ENCODE data around the gene SSNA1. TPM values are rescaled to one million over a fixed set of nuclear protein-coding genes. Genes with fewer than 3 reads are reported as not detected.

SSNA1 gene
- total RNA-seq, 1 donor from 2014 or later, result 47.0 TPM

DNA sequence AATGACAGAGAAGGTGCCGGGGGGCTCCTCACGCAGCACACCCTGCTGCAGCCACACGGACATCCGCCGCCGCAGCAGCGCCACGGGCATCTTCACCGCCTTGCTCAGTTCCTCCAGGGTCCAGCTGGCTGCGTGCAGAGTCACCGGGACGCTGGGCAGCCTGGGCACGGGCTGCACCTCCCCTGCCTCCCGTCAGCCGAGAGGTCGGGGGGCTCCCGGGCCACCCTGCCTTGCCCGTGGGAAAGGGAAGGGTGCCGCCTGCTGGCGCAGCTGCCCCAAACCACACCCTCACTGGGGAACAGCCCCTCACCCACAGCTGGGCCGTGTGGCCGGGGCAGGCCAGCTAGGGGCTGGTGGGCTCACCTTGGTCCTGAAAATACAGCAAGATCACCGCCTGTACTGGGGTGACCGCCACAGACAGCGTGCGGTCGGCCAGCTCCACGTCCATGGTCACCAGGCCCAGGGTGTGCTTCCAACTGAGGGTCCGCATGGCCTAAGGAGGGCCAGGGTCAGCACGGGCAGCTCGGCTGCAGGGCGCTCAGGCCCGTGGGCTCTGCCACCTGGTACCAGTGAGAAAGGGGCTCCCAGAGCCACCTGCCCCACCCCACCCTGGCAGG is 13.0 kb upstream of the SSNA1 start:
- Histone ChIP-seq H3K36me3 (ENCODE audit: control insufficient read depth in 3 of 3, insufficient read depth in 3 of 3, low read length in 3 of 3) (peaks cover 18 to 20% (median 19%) of the 10 kb centered on the region in 3 donors), H3K4me1 (ENCODE audit: control insufficient read depth in 3 of 3, insufficient read depth in 3 of 3, low read length in 3 of 3) (no peaks in the 10 kb centered on the region), H3K27ac (ENCODE audit: low read depth, low read length) (no peak overlapping the region), H3K27me3 (ENCODE audit: control insufficient read depth in 3 of 3, insufficient read depth in 3 of 3, low read length in 3 of 3) (peaks cover 21 to 39% (median 30%) of the 10 kb centered on the region in 3 donors), H3K9ac (ENCODE audit: low read depth in 1 of 3, low read length in 3 of 3) (no peak overlapping the region), H3K4me3 (ENCODE audit: low read length in 3 of 3) (no peak overlapping the region), H3K9me3 (ENCODE audit: control insufficient read depth in 3 of 3, low read length in 3 of 3) (no peaks in the 10 kb centered on the region)

DNA sequence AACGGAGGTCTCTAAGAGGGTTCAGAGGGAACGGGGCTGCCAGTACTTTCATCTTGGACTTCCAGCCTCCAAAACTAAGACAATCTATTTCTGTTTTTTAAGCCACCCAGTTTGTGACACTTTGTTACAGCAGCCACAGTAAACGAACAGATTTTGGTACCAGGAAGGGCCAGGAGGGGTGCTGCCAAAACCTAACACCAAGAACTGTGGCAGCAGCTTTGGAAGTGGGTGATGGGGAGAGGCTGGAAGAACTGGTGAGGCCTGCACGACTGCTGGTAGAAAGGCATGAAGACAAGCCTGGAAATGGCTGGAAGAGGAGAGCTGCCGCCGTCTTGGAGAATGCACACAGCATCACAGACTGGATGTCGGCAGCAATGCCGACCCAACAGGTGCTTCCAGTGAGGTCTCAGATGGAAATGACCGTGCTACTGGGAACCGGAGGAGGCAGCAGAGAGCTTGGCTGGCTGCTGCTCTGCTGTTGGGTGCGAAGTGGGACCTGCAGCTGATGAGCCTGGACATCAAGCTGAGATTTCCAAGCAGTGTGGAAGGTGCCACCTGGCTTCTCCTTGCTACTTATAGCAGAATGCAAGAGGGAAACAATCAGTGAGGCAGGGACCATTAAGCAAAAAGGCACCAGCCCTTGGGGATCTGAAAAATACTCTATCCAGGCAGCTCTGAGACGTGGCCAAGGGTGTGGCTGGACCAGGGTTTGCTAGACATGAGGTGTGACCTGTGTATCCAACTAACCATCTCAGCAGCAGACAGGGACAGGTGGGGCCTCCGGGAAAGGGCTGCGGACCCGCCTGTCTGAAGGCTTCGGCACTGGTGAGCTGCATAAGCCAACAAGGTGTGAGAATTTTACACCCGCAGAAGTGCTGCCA is 11.9 kb upstream of the SSNA1 start:
- Histone ChIP-seq H3K9ac (ENCODE audit: low read depth in 1 of 3, low read length in 3 of 3) (no peak overlapping the region), H3K27ac (ENCODE audit: low read depth, low read length) (no peak overlapping the region), H3K36me3 (ENCODE audit: control insufficient read depth in 3 of 3, insufficient read depth in 3 of 3, low read length in 3 of 3) (peaks cover 29 to 30% (median 30%) of the 10 kb centered on the region in 3 donors), H3K4me3 (ENCODE audit: low read length in 3 of 3) (no peak overlapping the region), H3K9me3 (ENCODE audit: control insufficient read depth in 3 of 3, low read length in 3 of 3) (no peaks in the 10 kb centered on the region), H3K4me1 (ENCODE audit: control insufficient read depth in 3 of 3, insufficient read depth in 3 of 3, low read length in 3 of 3) (no peaks in the 10 kb centered on the region), H3K27me3 (ENCODE audit: control insufficient read depth in 3 of 3, insufficient read depth in 3 of 3, low read length in 3 of 3) (peaks cover 11 to 28% (median 19%) of the 10 kb centered on the region in 3 donors)

DNA sequence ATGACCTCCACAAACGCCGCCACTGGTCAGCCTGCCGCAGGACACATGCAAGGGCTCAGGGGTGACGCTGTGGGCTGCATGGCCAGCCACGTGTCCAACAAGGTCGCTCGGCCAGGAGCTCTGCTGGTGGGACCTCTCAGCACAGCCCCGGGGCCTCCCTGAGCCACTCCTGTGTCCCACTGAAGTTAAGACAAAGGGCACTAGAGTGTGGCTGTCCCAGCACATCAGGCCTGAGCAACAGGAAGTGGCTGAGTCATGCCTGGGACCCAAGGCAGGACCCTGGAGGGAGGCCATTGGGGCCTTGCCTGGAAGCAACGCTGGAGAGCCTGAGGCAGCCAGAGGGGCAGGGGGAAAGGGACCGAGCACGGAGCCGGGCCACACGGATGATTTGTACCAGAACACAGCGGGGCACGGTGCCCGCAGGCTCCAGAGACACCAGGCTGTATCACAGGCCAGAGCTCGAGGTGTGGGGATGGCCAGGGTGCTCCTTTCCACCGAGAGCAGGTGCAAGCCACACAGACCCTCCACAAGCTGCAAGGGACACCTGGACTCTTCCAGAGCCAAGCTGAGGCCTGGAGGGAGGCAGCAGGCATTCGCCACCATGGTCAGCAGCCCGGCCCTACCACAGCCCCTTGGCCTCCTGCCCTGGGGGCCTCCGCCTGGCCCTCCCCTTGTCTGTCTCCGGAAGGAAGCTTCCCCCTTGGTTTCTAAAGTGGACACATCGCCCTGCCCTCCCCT is 10.1 kb upstream of the SSNA1 start:
- Histone ChIP-seq H3K9ac (ENCODE audit: low read depth in 1 of 3, low read length in 3 of 3) (no peak overlapping the region), H3K9me3 (ENCODE audit: control insufficient read depth in 3 of 3, low read length in 3 of 3) (no peaks in the 10 kb centered on the region), H3K36me3 (ENCODE audit: control insufficient read depth in 3 of 3, insufficient read depth in 3 of 3, low read length in 3 of 3) (peaks cover 42 to 46% (median 45%) of the 10 kb centered on the region in 3 donors), H3K27me3 (ENCODE audit: control insufficient read depth in 3 of 3, insufficient read depth in 3 of 3, low read length in 3 of 3) (peaks cover 0 to 10% (median 4%) of the 10 kb centered on the region in 3 donors), H3K27ac (ENCODE audit: low read depth, low read length) (no peak overlapping the region), H3K4me1 (ENCODE audit: control insufficient read depth in 3 of 3, insufficient read depth in 3 of 3, low read length in 3 of 3) (no peaks in the 10 kb centered on the region), H3K4me3 (ENCODE audit: low read length in 3 of 3) (no peak overlapping the region)

DNA sequence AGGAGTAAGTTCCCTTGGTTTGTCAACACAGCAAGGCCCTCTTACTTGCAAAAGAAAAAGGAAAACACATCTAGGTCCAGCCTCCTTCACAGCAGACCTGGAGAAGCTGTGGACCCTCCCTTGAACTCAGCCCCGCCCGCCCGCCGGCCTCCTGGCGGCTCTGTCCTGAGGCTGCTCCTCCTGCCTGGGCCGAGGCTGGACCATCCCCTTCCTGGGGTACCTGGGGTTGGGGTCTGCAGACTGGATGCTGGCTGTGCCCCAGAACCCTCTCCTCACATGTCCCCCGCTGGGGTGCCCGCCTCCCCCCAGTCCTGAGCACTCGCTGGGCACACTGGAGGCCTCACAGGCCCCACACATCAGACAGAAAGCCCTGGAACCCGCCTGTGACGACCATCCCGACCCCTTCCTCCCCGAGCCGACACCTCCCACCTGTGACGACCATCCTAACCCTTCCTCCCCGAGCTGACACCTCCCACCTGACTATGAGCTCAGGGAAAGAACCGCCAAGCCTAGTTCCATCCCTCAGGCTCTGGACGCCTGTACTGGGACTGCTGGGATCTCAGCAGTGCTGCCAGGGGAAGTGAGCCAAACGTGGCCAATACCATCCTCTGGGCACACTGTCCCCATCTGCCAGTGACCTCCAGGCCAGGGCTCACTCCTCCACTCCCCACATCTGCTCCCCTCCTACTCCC is 9.4 kb upstream of the SSNA1 start:
- no peaks in the 10 kb centered on the region for H3K9me3 ChIP-seq (ENCODE audit: control insufficient read depth in 3 of 3, low read length in 3 of 3)
- no peak overlapping the region for H3K4me3 ChIP-seq (ENCODE audit: low read length in 3 of 3)
- H3K9ac ChIP-seq (ENCODE audit: low read depth in 1 of 3, low read length in 3 of 3), result no peak overlapping the region
- H3K4me1 ChIP-seq (ENCODE audit: control insufficient read depth in 3 of 3, insufficient read depth in 3 of 3, low read length in 3 of 3), result no peaks in the 10 kb centered on the region
- H3K27ac ChIP-seq (ENCODE audit: low read depth, low read length), result no peak overlapping the region
- H3K27me3 ChIP-seq (ENCODE audit: control insufficient read depth in 3 of 3, insufficient read depth in 3 of 3, low read length in 3 of 3), result peaks cover 0 to 3% (median 0%) of the 10 kb centered on the region in 3 donors
- peaks cover 50 to 53% (median 52%) of the 10 kb centered on the region in 3 donors for H3K36me3 ChIP-seq (ENCODE audit: control insufficient read depth in 3 of 3, insufficient read depth in 3 of 3, low read length in 3 of 3)

DNA sequence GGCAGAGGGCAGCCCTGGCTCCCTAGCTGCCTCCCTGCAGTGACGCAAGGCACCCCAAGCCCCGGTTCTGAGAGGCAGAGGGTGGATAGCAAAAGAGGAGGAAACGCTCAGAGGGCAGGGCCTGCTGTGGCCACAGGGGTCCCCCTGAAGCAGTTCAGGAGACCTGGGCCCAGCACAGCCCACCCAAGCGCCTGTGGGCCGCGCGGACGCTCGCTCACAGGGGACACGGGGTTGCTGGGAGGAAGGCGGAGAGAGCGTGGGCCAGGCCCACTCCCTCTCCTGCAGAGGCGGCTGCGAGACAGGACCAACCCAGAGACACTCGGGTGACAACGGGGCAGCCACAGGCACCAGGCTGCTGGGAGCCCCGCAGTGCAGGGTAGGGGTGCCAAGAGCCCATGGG is 8.7 kb upstream of the SSNA1 start:
- Histone ChIP-seq H3K9me3 (ENCODE audit: control insufficient read depth in 3 of 3, low read length in 3 of 3) (no peaks in the 10 kb centered on the region), H3K27me3 (ENCODE audit: control insufficient read depth in 3 of 3, insufficient read depth in 3 of 3, low read length in 3 of 3) (no peaks in the 10 kb centered on the region), H3K4me3 (ENCODE audit: low read length in 3 of 3) (no peak overlapping the region), H3K4me1 (ENCODE audit: control insufficient read depth in 3 of 3, insufficient read depth in 3 of 3, low read length in 3 of 3) (no peaks in the 10 kb centered on the region), H3K27ac (ENCODE audit: low read depth, low read length) (no peak overlapping the region), H3K36me3 (ENCODE audit: control insufficient read depth in 3 of 3, insufficient read depth in 3 of 3, low read length in 3 of 3) (peaks cover 56 to 59% (median 57%) of the 10 kb centered on the region in 3 donors), H3K9ac (ENCODE audit: low read depth in 1 of 3, low read length in 3 of 3) (no peak overlapping the region)

DNA sequence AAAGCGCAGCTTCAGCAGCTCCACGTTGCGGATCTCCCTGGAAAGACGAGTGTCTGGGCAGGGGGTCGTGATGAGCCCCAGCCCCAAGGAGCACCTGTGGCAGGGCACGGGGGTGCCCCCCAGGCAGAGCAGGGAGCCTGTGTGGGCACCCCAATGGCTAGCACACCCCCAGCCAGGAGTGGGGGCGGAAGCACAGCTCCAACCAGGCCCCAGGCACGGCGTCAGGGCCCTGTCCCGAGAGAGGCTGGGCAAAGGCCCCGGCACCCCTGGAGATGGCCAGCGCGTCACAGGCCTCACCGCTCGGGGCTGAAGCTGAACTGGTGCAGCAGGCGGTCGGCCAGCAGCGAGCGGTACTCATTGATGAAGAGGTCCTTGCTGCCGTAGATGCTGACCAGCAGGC is 8.0 kb upstream of the SSNA1 start:
- Histone ChIP-seq H3K9ac (ENCODE audit: low read depth in 1 of 3, low read length in 3 of 3) (no peak overlapping the region), H3K27ac (ENCODE audit: low read depth, low read length) (no peak overlapping the region), H3K4me3 (ENCODE audit: low read length in 3 of 3) (no peak overlapping the region), H3K36me3 (ENCODE audit: control insufficient read depth in 3 of 3, insufficient read depth in 3 of 3, low read length in 3 of 3) (peaks cover 57 to 64% (median 63%) of the 10 kb centered on the region in 3 donors), H3K4me1 (ENCODE audit: control insufficient read depth in 3 of 3, insufficient read depth in 3 of 3, low read length in 3 of 3) (peaks cover 0 to 5% (median 0%) of the 10 kb centered on the region in 3 donors), H3K9me3 (ENCODE audit: control insufficient read depth in 3 of 3, low read length in 3 of 3) (no peaks in the 10 kb centered on the region), H3K27me3 (ENCODE audit: control insufficient read depth in 3 of 3, insufficient read depth in 3 of 3, low read length in 3 of 3) (no peaks in the 10 kb centered on the region)

DNA sequence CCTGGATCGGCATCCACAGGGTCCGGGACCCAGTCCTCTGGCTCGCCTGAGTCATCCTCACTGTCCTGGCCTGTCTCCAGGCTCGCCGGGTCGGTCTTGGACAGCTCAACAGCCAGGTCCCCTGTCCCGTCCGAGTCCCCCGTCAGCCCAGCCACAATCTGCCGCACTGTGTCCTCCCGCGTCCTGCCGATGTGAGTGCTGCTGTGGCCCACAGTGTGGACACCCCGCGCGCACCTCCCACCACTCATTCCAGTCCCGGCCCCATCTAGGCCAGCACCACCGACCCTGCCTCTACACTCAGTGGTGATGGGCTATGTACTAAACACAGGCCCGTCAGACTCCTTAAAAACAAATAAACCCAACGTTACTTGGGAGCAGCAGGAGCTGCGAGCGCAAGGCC is 6.8 kb upstream of the SSNA1 start:
- Histone ChIP-seq H3K27me3 (ENCODE audit: control insufficient read depth in 3 of 3, insufficient read depth in 3 of 3, low read length in 3 of 3) (no peaks in the 10 kb centered on the region), H3K4me3 (ENCODE audit: low read length in 3 of 3) (no peak overlapping the region), H3K9ac (ENCODE audit: low read depth in 1 of 3, low read length in 3 of 3) (no peak overlapping the region), H3K36me3 (ENCODE audit: control insufficient read depth in 3 of 3, insufficient read depth in 3 of 3, low read length in 3 of 3) (peaks cover 63 to 74% (median 73%) of the 10 kb centered on the region in 3 donors), H3K4me1 (ENCODE audit: control insufficient read depth in 3 of 3, insufficient read depth in 3 of 3, low read length in 3 of 3) (peaks cover 9 to 17% (median 10%) of the 10 kb centered on the region in 3 donors), H3K9me3 (ENCODE audit: control insufficient read depth in 3 of 3, low read length in 3 of 3) (no peaks in the 10 kb centered on the region), H3K27ac (ENCODE audit: low read depth, low read length) (no peak overlapping the region)

DNA sequence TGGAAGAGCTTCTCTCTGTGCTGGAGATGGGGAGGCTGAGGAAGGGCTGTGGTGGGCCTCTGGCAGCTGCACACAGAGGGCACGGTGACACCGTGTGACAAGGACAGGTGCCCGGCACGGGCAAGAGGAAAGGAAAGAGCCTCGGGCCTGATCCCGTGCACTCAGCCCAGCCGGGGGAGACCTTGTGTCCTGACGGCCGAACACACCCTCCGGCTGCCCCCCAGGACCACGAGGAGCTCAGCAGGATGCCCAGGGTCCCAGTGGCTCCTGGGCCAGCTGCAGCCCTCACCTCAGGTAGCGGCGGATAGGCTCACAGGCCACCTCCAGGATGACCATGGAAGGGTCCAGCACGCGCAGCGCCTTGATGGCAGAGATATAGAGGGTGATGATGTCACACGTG is 5.6 kb upstream of the SSNA1 start:
- H3K9ac ChIP-seq (ENCODE audit: low read depth in 1 of 3, low read length in 3 of 3), result no peak overlapping the region
- H3K4me3 ChIP-seq (ENCODE audit: low read length in 3 of 3), result no peak overlapping the region
- H3K27me3 ChIP-seq (ENCODE audit: control insufficient read depth in 3 of 3, insufficient read depth in 3 of 3, low read length in 3 of 3), result no peaks in the 10 kb centered on the region
- H3K27ac ChIP-seq (ENCODE audit: low read depth, low read length), result no peak overlapping the region
- peaks cover 21 to 28% (median 22%) of the 10 kb centered on the region in 3 donors for H3K4me1 ChIP-seq (ENCODE audit: control insufficient read depth in 3 of 3, insufficient read depth in 3 of 3, low read length in 3 of 3)
- no peaks in the 10 kb centered on the region for H3K9me3 ChIP-seq (ENCODE audit: control insufficient read depth in 3 of 3, low read length in 3 of 3)
- H3K36me3 ChIP-seq (ENCODE audit: control insufficient read depth in 3 of 3, insufficient read depth in 3 of 3, low read length in 3 of 3), result peaks cover 60 to 83% (median 77%) of the 10 kb centered on the region in 3 donors

DNA sequence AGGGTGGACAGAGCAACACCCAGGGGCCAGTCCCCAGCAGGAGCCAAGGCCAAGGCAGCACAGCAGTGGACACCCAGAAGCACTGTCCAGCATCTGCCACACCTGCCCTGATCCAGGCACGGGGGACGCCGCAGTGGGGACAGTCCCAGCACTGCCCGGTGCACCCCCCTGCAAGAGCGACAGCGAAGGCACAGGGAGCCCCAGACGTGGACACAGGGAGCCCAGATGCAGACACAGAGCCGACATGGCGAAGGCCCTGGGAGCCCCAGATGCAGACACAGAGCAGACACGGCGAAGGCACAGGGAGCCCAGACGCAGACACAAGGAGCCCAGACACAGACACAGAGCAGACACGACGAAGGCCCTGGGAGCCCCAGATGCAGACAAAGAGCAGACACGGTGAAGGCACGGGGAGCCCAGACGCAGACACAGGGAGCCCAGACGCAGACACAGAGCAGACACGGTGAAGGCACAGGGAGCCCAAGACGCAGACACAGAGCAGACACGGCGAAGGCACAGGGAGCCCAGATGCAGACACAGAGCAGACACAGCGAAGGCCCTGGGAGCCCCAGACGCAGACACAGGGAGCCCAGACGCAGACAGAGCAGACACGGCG is 4.4 kb upstream of the SSNA1 start:
- H3K36me3 ChIP-seq (ENCODE audit: control insufficient read depth in 3 of 3, insufficient read depth in 3 of 3, low read length in 3 of 3), result peaks cover 60 to 77% (median 72%) of the 10 kb centered on the region in 3 donors

More for the DNA sequence above, 4.4 kb upstream of the SSNA1 start:
- no peak overlapping the region for H3K4me3 ChIP-seq (ENCODE audit: low read length in 3 of 3)
- no peaks in the 10 kb centered on the region for H3K9me3 ChIP-seq (ENCODE audit: control insufficient read depth in 3 of 3, low read length in 3 of 3)
- no peaks in the 10 kb centered on the region for H3K27me3 ChIP-seq (ENCODE audit: control insufficient read depth in 3 of 3, insufficient read depth in 3 of 3, low read length in 3 of 3)
- H3K4me1 ChIP-seq (ENCODE audit: control insufficient read depth in 3 of 3, insufficient read depth in 3 of 3, low read length in 3 of 3), result peaks cover 24 to 36% (median 25%) of the 10 kb centered on the region in 3 donors
- H3K27ac ChIP-seq (ENCODE audit: low read depth, low read length), result no peak overlapping the region
- no peak overlapping the region for H3K9ac ChIP-seq (ENCODE audit: low read depth in 1 of 3, low read length in 3 of 3)
